ENCODE results near the gene PLCL2.

PLCL2 gene

DNA sequence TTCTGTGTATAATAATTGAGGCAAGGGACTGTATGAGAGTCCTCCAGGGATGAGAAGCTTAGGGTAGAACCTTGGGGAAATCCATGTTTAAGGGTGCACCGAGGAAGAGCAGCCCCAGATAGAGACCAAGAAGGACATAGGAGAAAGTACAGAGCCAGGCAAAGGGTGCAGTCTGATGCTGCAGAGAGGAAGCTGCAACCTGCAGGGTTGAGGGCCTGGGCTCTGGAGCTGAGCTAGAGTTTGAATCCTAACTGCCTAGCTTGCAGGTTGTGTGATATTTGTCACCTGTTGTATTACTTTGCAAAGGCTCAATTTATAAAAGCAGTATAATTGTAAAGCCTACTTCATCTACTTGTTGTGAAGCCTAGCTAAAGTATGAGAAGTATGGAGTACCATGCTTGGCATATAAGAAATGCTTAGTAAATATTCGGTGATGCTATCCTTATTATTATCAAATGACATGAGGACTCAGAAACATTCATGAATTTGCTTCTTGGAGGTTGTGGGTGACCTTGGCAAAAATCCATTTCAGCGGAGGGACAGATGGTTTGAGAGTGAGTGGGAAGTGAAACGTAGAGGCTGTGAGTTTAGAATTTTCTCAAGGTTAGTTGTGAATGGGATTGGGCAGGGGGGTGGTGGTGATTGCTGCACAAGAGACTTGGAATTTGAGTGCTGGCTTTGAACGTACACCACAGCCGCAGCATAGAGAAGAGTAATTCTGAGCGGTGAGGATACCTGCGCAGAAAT lies 43.8 kb downstream of the PLCL2 start:
- Histone ChIP-seq H3K36me3 (ENCODE audit: control insufficient read depth, insufficient read depth, low read length) (no peaks in the 10 kb centered on the region), H3K4me3 (replicated peaks; ENCODE audit: low read depth, low read length) (no peak overlapping the region), H3K27me3 (replicated peaks; ENCODE audit: control insufficient read depth, insufficient read depth, low read length) (no peaks in the 10 kb centered on the region)
- TF ChIP-seq CTCF (IDR thresholded peaks at IDR 0.05; ENCODE audit: insufficient read depth, low read length, poor library complexity, severe bottlenecking) = no peak
- DNase-seq (ENCODE audit: extremely low read depth, insufficient read length) = no peak

- no peak for DNase-seq (ENCODE audit: extremely low read depth, insufficient read length)
- Histone ChIP-seq H3K4me3 (replicated peaks; ENCODE audit: low read depth, low read length) (no peak overlapping the region), H3K36me3 (ENCODE audit: control insufficient read depth, insufficient read depth, low read length) (no peaks in the 10 kb centered on the region), H3K27me3 (replicated peaks; ENCODE audit: control insufficient read depth, insufficient read depth, low read length) (no peaks in the 10 kb centered on the region)
- no peak for TF ChIP-seq CTCF (IDR thresholded peaks at IDR 0.05; ENCODE audit: insufficient read depth, low read length, poor library complexity, severe bottlenecking)
These were observed 44.6 kb downstream of the PLCL2 start for GRCh38 chr3:16929311-16929710.

GRCh38 chr3:16932877-16933276 lies 48.1 kb downstream of the PLCL2 start:
- no peaks in the 10 kb centered on the region for H3K27me3 ChIP-seq (replicated peaks; ENCODE audit: control insufficient read depth, insufficient read depth, low read length)
- peak overlapping the region; percentile 51 for H3K4me3 ChIP-seq (replicated peaks; ENCODE audit: low read depth, low read length)
- H3K36me3 ChIP-seq (ENCODE audit: control insufficient read depth, insufficient read depth, low read length) = no peaks in the 10 kb centered on the region; the same call in 1 of the 2 replicates
- no peak for TF ChIP-seq CTCF (IDR thresholded peaks at IDR 0.05; ENCODE audit: insufficient read depth, low read length, poor library complexity, severe bottlenecking)
- no peak for DNase-seq (ENCODE audit: extremely low read depth, insufficient read length)

DNA sequence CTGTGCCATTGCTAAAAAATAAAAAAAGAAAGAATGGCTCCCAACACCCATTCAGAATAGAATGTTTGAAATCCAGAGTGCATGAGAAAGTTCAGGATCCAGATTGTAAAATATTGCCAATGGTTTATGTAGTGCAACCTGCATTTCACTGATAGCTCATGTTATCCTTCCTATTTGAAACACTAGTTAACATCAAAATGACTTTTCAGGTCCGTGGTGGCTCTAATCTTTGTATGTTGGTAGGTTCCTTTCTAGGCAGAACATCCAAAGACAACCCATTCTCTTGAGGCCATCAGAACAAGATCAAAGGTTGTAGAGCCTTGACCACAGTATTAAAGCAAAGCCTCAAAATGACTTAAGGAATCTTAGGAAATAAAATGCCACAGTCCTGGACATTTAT lies 51.0 kb downstream of the PLCL2 start:
- TF ChIP-seq CTCF (IDR thresholded peaks at IDR 0.05; ENCODE audit: insufficient read depth, low read length, poor library complexity, severe bottlenecking) = no peak
- DNase-seq (ENCODE audit: extremely low read depth, insufficient read length) = no peak
- no peaks in the 10 kb centered on the region; the same call in 1 of the 2 replicates for H3K36me3 ChIP-seq (ENCODE audit: control insufficient read depth, insufficient read depth, low read length)
- no peak overlapping the region for H3K4me3 ChIP-seq (replicated peaks; ENCODE audit: low read depth, low read length)
- H3K27me3 ChIP-seq (replicated peaks; ENCODE audit: control insufficient read depth, insufficient read depth, low read length) = no peaks in the 10 kb centered on the region

- no peak for TF ChIP-seq CTCF (IDR thresholded peaks at IDR 0.05; ENCODE audit: insufficient read depth, low read length, poor library complexity, severe bottlenecking)
- Histone ChIP-seq H3K36me3 (ENCODE audit: control insufficient read depth, insufficient read depth, low read length) (no peaks in the 10 kb centered on the region; the same call in 1 of the 2 replicates), H3K4me3 (replicated peaks; ENCODE audit: low read depth, low read length) (no peak overlapping the region), H3K27me3 (replicated peaks; ENCODE audit: control insufficient read depth, insufficient read depth, low read length) (no peaks in the 10 kb centered on the region)
- DNase-seq (ENCODE audit: extremely low read depth, insufficient read length) = no peak
These were observed 51.5 kb downstream of the PLCL2 start for GRCh38 chr3:16936233-16936632.

Data from GM06990 (cell line).